Lower leg skin (tissue), 3 donors: ENCODE data around the gene SLC16A12.

Source experiments
- CTCF ChIP-seq, 3 donors: fragments of 450-650 bp; IDR thresholded peaks; one replicate each; pipeline ENCODE4 v1.5.1; 2016; ENCODE audit warnings: antibody characterized with exemption in 3 of 3, mild to moderate bottlenecking in 3 of 3, moderate library complexity in 2 of 3
- POLR2A ChIP-seq, 2 donors: fragments of 450-650 bp; IDR thresholded peaks; one replicate each; pipeline ENCODE4 v1.6.1; 2016 to 2017; ENCODE audit warnings: antibody characterized with exemption in 2 of 2, mild to moderate bottlenecking in 1 of 2, moderate library complexity in 1 of 2

DNA sequence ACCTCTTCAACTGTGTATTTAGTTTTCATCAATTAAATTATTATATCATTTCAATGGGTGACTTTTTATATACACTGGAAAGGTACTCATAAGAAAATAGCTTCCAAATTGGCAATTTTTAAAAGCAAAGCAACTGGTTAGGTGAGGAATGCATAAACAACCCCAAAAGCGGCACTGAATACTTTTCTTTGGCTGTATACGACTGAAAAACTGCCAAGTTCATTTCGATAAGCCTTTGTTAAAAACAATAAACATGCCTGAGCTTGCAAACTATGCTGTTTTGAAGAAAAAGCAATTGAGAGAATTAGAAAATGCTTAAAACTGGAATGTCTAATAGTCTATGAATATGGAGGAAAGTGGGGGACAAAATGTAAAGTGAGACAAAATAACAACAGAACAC lies 2.9 kb downstream of the SLC16A12 start:
- no peak for TF ChIP-seq CTCF (IDR thresholded peaks at IDR 0.05)
- no peak for TF ChIP-seq POLR2A (IDR thresholded peaks at IDR 0.05)
